NCI-H446 (cell line): ENCODE results near the gene ATP2B1.

ENCODE experiments used
- DNase-seq, 2 experiments: peaks; one replicate each; lab custom pipeline; 2025; lab: John Stamatoyannopoulos, UW

The ATP2B1 gene

DNA sequence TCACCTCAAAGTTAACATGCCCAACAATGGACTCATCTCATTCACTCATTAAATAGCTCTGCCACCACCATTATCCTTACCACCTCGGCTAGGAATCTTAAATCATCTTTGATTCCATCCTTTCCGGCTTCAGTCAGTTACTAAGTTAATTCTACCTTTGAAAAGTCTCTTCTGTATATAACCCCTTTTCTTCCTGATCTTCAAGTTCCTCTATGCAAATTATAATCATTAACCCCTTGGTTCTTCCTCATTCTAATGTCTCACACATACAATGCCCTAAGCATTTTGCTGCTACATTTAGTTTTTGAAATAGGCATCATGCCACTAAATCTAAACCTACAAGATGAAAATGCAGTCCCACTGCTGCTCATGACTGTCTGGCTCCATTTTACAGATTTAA, 51.6 kb downstream of the ATP2B1 start:
- no peak for DNase-seq

DNA sequence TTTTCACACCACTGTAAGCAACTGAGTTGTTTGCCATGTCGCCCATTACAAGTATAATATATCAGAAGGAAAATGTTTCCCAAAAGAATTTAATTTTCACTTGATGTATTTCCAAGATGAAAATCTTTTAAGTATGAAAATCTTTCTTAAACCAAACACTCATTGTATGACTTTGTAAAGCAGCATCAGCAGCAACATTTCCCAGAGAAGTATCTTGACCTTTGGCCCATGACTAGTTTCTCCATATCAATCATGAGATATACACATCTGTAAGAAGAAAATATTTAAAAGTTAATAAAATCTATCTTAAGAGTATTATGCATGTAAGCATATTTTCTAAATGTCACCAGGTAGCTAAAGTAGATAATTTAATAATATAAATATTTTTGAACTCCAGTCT, 52.8 kb downstream of the ATP2B1 start:
- no peak for DNase-seq

DNA sequence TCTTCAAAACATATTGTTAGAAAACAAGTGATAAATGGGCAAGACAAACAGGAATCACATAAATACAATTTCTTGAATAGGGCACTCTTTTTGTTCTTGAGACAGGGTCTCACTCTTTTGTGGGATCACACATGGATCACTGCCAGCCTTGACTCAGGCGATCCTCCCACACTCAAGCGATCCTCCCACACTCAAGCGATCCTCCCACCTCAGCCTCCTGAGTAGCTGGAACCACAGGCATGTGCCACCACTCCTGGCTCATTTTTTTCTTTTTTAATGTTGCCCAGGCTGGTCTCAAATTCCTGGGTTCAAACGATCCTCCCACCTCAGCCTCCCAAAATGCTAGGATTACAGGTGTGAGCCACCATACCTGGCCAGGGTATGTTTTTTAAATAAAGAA, 57.4 kb downstream of the ATP2B1 start:
- DNase-seq = no peak

DNA sequence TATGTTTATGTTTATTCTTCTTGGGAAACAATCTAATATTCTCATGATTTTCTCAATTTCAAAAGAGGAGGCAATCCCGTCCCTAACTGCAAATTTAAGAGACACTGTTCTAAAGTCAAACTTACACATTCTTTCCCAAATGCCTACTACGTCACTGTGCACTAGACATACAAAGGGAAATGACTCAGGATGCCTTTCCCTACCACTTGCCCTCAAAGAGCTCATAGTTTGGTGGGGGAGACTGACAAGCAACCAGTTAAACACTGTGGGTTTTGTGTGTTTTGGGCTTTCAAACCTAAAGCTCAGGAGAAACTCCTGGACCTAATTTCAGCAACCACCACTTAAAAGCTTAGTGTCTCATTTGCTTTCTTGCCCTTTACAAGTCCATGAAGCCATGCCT, 58.4 kb downstream of the ATP2B1 start:
- DNase-seq = no peak

DNA sequence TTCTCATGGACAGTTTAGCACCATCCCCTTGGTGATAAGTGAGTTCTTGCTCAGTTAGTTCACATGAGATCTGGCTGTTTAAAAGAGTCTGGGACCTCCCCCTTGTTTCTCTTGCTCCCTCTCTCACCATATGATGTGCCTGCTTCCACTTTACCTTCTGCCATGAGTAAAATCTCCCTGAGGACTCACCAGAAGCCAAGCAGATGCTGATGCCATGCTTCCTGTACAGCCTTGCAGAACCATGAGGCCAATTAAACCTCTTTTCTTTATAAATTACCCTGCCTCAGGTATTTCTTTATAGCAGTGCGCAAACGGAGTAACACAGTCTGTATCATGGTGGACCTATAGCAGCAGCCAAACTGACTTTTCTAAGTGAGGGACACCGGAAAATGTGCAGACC, 58.8 kb downstream of the ATP2B1 start:
- DNase-seq = no peak

DNA sequence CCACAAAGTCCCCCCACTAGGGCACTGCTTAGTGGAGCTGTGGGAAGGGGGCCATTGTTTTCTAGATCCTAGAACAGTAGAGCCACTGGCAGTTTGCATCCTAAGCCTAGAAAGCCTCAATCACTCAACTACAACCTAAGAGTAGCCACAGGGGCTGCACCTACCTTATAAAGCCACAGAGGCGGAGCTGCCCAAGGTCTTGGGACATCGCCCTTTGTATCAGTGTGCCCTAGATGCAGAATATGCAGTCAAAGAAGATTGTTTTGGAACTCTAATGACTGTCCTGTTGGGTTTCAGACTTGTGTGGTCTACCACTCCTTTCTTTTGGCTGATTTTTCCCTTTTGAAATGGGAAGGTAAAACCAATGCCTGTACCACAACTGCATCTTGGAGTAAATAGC, 59.5 kb downstream of the ATP2B1 start:
- DNase-seq = no peak

DNA sequence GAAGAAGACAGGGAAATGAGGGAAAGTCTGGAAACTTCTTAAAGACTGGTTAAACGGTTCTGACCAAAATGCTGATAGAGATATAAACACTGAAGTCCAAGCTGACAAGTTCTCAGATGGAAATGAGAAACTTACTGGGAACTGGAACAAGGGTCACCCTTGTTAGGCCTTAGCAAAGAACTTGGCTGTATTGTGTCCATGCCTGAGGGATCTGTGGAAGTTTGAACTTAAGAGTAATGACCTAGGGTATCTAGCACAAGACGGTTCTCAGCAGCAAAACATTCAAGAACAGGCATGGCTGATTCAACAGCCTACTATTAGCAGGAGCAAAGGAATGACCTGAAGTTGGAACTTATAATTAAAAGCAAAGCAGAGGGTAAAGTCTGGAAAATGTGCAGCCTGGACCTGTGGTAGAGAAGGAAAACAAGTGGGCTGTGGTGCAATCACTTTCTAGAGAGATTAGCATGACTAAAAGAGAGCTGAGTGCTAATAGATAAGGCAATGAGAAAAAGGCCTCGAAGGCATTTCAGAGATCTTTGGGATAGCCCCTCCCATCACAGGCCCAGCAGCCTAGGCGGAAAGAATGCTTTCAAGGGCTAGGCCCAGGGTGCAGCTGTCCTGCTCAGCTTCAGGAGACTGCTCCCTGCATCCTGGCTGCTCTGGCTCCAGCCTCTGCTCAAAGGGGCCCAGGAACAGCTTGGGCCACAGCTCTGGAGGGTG, 60.3 kb downstream of the ATP2B1 start:
- no peak for DNase-seq

DNA sequence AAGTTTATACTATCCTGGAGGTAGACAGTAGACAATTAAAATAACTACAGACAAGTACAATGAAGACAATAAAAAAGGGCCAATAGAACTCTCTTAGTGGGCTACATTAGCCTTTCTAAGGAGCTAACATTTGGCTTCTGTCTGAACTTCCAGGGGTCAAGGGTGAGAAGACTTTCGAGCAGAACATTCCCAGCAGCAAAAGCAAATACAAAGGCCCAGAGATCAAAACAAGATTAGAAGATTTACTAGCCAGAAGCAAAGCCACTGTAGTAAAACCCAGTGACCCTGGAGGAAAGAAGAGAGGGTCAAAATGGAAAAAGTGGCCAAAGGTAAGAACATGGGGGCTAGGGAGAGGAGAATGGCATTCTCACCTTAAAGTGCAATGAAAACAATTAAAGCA, 63.2 kb downstream of the ATP2B1 start:
- no peak for DNase-seq

DNA sequence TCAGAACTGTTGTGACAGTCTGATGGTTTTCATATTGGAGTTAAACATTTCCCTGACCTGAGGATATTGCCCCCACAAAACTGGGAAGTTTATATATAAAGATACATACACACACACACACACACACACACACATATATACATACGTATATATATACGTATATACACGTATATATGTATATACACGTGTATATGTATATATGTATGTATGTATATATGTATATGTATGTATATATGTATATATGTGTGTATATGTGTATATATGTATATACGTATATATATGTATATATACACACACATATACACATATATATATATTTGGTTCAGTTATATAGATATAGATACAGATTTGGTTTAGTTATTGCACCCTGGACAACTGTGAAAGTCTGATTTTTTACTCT, 65.7 kb downstream of the ATP2B1 start:
- DNase-seq = no peak

DNA sequence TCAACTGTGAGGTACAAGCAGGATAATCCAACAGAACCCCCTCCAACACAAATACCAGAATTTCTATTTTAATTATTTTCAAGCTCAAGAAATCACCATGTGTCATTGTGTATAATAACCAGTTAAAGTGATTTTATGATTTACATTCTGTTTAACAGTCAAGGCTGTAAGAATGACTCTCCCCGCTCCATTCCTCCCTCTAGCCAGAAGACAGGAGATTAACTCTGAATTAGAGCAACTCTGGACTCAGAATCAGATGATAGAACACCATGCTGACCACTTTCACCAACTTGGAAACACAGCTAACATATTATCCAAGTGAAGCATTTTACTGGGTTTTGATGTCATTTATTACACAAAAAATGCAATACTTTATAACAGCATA, 71.9 kb downstream of the ATP2B1 start:
- DNase-seq = no peak

DNA sequence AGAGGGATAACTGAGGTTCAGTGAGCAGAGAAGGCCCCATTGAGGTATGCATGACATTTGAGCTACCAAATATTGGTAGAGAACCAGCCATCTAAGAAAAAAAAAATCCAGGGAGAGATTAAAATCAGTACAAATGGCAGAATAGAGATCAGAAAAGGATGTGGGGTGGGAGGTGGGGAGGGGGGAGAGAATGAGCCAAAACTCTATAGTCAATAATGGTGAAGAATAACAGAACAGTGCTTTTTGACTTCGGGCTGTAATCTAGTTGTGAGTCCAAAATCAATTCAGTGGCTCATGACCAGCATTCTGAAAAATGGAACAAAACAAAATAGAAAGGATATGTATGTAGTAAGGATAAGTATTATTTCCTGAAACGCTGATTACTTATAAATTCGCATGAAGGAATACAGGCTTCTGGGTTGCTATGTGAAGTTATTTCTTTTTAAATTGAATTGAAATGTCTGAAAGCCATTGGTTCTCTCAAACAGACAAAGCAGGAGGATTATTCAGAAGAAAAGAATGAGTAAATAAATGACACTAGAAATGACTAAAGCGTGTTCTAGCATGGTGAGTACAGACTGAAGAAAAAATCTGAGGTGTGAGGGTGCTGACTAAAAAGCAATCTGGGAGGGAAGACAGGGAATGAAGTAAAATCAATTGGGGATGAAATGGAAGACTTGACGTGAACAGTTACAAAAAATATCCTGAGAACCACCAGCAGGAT, 72.4 kb downstream of the ATP2B1 start:
- DNase-seq = no peak

DNA sequence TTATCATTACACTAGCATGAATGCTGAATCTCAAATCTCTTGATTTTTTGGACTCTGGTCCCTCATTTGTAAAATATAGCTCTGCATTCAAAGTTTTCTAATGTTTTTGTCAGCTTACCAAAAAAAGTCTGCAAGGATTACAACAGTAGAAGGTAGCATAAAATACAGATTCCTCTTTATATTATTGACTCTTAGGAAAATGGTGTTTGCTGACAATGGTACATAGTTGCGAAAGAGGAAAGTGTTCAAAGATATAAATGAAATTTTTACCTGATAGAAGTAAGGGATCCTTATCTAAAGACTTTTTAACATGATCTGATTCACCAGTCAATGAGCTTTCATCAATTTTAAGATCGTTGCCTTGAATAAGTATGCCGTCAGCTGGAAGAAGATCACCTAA, 74.1 kb downstream of the ATP2B1 start:
- no peak for DNase-seq

DNA sequence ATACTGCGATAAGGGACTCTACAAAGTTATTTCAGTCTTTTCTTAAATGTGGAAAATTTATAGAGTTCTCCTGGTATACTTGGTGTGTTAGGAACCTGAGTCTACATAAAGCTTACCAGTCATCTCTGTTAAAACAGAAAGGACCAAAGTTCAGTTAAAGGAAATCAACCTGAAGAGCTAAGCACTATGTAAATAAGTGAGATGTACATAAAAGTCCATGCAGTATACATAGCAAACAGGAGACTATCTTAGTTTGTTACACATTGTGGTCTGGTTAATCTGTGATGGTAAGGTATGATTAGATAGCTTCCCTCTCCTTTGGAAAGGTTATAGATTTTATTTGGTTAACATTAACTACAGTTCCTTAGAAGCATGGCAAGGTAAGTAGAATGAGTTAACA, 75.9 kb downstream of the ATP2B1 start:
- DNase-seq = no peak

DNA sequence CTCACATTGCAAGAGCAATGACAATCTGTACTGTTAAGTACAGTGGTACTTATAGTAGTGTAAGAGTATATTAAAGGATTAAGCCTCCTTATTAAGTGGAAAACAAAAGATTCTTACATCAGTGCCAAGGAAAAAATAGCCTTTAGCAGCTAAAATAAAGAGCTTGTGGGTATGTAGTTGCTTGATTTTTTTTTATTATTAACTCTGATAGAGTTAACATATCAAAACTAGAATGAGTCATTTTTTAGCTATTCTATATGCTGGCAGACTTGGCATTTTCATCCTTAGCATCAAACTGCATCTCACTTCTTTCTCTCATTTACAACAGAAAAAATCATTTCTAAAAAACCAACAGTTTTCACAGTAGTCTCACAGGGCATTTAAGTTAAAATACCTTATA, 86.5 kb downstream of the ATP2B1 start:
- DNase-seq = no peak

DNA sequence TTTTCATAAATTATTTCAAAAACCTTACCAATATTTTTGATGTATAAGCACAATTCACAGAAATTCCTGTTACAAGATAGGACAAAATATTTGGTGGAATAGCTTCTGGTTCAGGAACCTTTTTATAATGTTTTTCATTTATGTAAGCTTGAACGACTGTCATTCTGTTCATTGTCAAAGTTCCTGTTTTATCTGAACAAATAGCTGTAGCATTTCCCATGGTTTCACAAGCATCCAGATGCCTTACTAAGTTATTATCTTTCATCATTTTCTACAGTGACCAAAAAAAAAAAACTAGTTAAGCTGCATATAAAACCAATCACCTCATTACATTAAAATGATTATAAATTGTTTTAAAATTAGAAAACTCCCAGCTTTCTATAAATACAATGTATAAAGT, 87.1 kb downstream of the ATP2B1 start:
- no peak for DNase-seq

DNA sequence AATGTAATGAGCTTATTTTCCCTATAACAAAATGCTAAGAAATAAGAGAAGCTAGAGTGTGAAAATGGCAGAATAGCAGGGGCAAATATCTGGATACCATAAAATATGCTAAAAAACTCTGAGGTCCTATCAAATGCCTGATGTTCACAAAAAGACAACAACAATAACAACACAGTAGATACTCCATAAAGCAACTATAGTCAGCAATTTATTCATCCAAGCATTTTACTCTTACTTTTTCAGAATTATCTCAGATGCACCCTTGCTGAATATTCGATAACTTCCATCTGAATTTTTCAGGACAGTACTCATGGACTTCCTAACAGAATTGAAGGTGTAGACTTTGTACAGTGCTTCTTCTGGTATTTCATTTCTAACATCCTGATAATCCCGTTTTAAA, 88.9 kb downstream of the ATP2B1 start:
- DNase-seq = no peak

DNA sequence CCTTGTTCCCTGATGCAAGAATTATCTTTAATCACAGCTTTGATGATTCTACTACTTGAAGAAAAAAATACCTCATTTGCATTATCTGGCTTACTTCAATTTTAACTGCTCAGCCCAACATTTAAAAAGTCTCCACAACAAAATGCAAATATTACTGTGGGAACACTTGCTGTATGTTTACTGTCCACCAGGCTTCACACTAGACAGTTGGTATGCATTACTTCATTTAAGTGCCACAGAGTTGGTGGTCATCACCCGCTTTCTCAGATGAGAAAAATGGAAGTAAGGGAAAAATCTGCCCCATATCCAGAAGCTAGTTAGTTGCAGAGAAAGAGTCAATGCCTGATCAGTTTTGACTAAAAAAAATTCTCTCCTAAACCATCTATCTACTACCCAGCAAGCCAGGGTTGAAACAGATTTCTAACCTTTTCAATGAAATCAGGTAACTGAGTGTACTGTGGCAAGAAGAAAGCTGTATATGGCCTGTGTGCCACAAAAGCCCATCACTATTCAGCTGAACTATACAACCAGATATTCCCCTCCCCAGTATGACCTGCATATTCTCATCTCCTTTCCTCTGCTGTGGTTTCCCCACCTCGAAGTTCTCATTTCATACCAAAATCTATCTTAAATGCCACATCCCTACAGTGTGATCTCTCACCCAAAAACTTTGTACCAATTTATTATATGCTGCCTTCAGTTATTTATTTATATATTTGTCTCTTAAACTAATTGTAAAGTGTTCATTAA, 90.3 kb downstream of the ATP2B1 start:
- no peak for DNase-seq

DNA sequence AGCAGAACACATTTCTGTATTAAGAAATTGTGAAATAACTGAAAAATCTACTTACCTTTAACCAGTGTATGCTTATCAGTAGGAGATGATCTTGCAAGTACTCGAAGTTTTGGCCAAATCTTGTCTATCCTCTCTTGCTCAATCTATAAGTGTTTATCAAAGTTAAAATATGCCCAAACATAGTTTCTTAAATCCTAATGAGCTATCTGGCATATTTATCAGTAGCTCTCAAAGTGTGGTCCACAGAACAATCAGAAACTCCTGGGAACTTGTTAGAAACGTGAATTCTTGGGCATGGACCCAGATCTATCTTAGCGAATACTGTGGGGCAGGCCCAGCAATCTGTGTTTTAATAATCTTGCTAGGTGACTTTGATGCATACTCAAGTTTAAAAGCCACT, 98.3 kb downstream of the ATP2B1 start:
- no peak for DNase-seq

DNA sequence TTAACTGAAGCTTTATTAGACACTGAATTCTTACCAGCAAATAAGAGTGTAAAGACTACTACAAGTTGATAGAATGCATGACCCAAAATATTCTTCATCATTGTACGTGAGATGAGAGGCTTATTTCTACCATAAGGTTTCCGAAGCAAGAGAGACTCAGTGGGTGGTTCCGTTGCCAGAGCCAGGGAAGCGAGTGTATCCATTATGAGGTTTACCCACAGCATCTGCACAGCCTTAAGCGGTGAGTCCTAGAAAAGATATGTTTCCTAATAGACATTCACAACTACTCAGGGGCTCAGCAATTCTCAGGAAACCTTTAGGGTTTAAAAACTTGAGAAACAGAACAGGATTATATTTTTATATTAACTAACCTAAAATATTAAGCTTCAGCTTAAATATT, 105.0 kb downstream of the ATP2B1 start:
- no peak for DNase-seq

DNA sequence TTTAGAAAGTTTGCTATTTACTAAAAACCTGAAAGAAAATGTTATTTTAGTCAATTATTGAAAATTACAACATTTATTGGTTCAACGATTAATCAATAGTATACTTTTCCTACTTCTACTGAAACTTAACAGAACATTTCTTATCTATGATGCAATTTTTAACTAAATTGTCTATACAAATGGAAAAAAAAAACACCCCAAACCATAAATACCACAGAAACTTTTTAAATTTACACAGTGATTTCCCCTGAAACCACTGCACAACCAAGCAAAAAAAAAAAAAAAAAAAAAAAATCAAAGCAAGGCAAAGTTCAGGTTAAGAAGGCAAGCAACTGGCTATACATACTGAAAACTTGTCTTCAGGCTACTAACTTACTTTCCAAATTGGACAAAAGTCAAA, 110.9 kb downstream of the ATP2B1 start:
- DNase-seq = no peak

DNA sequence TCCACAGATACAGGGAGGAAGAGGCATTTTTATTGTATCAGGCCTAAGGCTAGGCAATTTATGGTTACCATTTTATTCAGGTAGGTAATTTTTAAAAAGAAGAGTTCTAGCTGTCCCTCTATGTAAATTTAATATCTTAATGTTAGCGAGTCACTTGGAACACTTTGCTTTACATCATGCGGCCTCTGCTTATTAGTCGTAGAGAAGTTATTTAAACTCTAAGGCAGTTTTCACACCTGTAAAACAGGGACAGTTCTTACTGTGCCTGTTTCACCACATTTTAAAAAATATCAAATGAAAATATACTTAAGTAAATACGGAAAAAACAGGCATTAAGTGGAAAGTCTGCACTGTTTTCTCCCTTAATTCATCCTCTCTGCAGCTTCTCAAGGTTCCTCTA, 111.4 kb downstream of the ATP2B1 start:
- DNase-seq = no peak

DNA sequence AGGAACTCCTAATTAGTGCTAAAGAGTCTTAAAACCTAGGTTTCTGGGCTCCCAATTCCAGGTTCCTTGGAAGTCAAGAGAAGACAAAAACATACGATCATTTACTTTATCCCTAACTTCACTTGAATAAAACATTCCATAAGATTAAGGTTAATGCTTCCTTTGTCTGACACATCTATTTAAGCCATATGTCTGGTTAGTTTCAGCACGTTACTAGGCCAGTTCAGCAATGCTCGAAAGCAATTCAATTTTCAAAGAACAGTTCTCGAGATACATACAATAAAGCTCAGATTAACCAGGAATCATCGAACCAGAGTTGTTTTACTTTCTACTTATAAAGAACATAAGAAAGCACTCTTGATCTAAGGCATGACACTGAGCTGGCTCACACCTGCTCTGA, 114.8 kb downstream of the ATP2B1 start:
- no peak for DNase-seq

DNA sequence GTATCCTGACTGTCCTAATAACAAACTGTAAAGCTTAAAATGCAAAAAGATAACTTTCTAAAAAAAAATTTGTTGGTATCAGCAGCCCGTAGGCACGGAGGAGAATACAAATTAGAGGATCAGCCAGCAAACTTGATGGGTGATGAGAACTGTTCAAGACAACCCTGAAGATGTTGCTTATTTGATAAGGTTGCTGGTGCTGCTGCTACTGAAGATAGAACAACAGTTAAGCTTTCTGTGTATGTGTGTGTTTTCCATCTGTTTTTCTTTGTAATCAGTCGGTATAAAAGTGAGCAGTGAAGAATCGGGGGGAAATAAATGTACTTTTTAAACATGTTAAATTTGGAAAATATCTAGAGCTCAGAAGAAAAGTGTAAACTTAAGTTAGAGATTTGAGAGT, 115.4 kb downstream of the ATP2B1 start:
- no peak for DNase-seq
